Lower leg skin (tissue), 3 donors: ENCODE data around the gene FGL2.
"Not testable (repeated sequence)": the region's sequence is repeated elsewhere in the genome, so short reads cannot be mapped to it uniquely, and the experiment has no call there.

ENCODE experiments used
- CTCF ChIP-seq, 3 donors: fragments of 450-650 bp; IDR thresholded peaks; one replicate each; pipeline ENCODE4 v1.5.1; 2016; ENCODE audit warnings: antibody characterized with exemption in 3 of 3, mild to moderate bottlenecking in 3 of 3, moderate library complexity in 2 of 3
- POLR2A ChIP-seq, 2 donors: fragments of 450-650 bp; IDR thresholded peaks; one replicate each; pipeline ENCODE4 v1.6.1; 2016 to 2017; ENCODE audit warnings: antibody characterized with exemption in 2 of 2, mild to moderate bottlenecking in 1 of 2, moderate library complexity in 1 of 2

- TF ChIP-seq CTCF, POLR2A (IDR thresholded peaks at IDR 0.05): not testable (repeated sequence)
Measured at GRCh38 chr7:77154917-77155464, 44.6 kb downstream of the FGL2 start.
